ENCODE results near the gene CPT1A.

DNA sequence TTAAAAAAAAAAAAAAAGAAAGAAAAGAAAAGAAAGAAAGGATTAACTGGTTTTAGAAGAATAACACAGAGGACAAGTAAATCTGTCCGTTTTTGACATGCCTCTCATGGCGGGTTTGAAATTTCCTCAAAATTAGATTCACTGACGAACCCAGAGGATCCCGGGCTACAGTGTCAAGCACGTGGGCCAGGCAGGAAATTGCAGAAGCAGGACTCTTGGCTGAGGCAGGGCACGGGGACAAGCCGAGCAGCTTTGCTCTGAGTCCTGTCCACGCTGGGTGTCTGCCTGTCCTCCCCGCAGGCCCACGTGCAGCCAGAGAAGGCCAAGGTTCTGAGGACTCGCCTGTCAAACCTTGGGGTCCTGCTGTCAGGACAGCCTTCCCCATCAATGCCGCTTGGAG, 132.7 kb downstream of the CPT1A start:
- TF ChIP-seq POLR2A (IDR thresholded peaks at IDR 0.05) (no peak), POLR2AphosphoS5 (IDR thresholded peaks at IDR 0.05) (no peak)
- TF ChIP-seq, protein P1, sequence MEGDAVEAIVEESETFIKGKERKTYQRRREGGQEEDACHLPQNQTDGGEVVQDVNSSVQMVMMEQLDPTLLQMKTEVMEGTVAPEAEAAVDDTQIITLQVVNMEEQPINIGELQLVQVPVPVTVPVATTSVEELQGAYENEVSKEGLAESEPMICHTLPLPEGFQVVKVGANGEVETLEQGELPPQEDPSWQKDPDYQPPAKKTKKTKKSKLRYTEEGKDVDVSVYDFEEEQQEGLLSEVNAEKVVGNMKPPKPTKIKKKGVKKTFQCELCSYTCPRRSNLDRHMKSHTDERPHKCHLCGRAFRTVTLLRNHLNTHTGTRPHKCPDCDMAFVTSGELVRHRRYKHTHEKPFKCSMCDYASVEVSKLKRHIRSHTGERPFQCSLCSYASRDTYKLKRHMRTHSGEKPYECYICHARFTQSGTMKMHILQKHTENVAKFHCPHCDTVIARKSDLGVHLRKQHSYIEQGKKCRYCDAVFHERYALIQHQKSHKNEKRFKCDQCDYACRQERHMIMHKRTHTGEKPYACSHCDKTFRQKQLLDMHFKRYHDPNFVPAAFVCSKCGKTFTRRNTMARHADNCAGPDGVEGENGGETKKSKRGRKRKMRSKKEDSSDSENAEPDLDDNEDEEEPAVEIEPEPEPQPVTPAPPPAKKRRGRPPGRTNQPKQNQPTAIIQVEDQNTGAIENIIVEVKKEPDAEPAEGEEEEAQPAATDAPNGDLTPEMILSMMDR (IDR thresholded peaks at IDR 0.05), result no peak
